GM21526 (cell line): ENCODE data around the gene DOCK11.

Experiments used
- ATAC-seq: cut with Tn5 transposase; IDR thresholded peaks from one replicate; pipeline ENCODE4 v1.9.1; 2021; ENCODE audit warnings: moderate library complexity; ENCODE audit not compliant: unreplicated experiment, low FRiP score

DOCK11 gene

GRCh38 chrX:118499295-118499694 lies 3.7 kb downstream of the DOCK11 start:
- ATAC-seq, result no peak

- ATAC-seq, result no peak
These were observed 6.7 kb downstream of the DOCK11 start for GRCh38 chrX:118502161-118502789.

- ATAC-seq, result no peak
These were observed 7.8 kb downstream of the DOCK11 start for GRCh38 chrX:118503260-118504041.

- ATAC-seq, result no peak
These were observed 9.0 kb downstream of the DOCK11 start for GRCh38 chrX:118504581-118504980.

- ATAC-seq, result no peak
These were observed 11.3 kb downstream of the DOCK11 start for GRCh38 chrX:118506805-118507480.

GRCh38 chrX:118507766-118508165 lies 12.2 kb downstream of the DOCK11 start:
- no peak for ATAC-seq

- no peak for ATAC-seq
These were observed 12.6 kb downstream of the DOCK11 start for GRCh38 chrX:118508221-118508620.

- no peak for ATAC-seq
These were observed 13.0 kb downstream of the DOCK11 start for GRCh38 chrX:118508635-118509034.

GRCh38 chrX:118510111-118510510 lies 14.5 kb downstream of the DOCK11 start:
- ATAC-seq, result no peak

GRCh38 chrX:118513120-118513898 lies 17.7 kb downstream of the DOCK11 start:
- no peak for ATAC-seq

GRCh38 chrX:118519411-118520215 lies 24.0 kb downstream of the DOCK11 start:
- ATAC-seq, result no peak

- no peak for ATAC-seq
These were observed 24.9 kb downstream of the DOCK11 start for GRCh38 chrX:118520216-118521206.

GRCh38 chrX:118521435-118521834 lies 25.8 kb downstream of the DOCK11 start:
- no peak for ATAC-seq

- no peak for ATAC-seq
These were observed 26.8 kb downstream of the DOCK11 start for GRCh38 chrX:118522230-118522926.

- no peak for ATAC-seq
These were observed 28.3 kb downstream of the DOCK11 start for GRCh38 chrX:118523920-118524319.

GRCh38 chrX:118524344-118524743 lies 28.7 kb downstream of the DOCK11 start:
- no peak for ATAC-seq

GRCh38 chrX:118525174-118525730 lies 29.6 kb downstream of the DOCK11 start:
- ATAC-seq, result no peak

GRCh38 chrX:118526149-118526548 lies 30.5 kb downstream of the DOCK11 start:
- ATAC-seq, result no peak
